ENCODE data around the gene RPL22.

GRCh38 chr1:6162341-6162740 is 37.1 kb downstream of the RPL22 start:
- TF ChIP-seq POLR2A (IDR thresholded peaks at IDR 0.05; ENCODE audit: low read length) (no peak), GATA1 (IDR thresholded peaks at IDR 0.05; ENCODE audit: low read depth, low read length) (no peak)
